Keratinocyte (primary cell): Measurements from ENCODE around the gene TFDP1. TPM values are rescaled to one million over a fixed set of nuclear protein-coding genes. Genes with fewer than 3 reads are reported as not detected.

Experiments
- DNase-seq: peaks from one replicate; pipeline ENCODE4 v3.0.0-alpha.2; 2011; ENCODE audit warnings: low read depth, missing footprints, low spot score
- FAIRE-seq: peaks from 2 replicates; lab custom pipeline; 2011; peaks lifted over from hg19 to GRCh38; lab: Jason Lieb, UNC
- H2AFZ ChIP-seq: 2 replicates; pipeline ENCODE4 v1.6.0; 2012; ENCODE audit warnings: low read length, control low read depth, inconsistent platforms; ENCODE audit not compliant: control insufficient read depth
- H3K27ac ChIP-seq: 2 replicates; pipeline ENCODE4 v1.5.1; 2011; ENCODE audit warnings: low read length; ENCODE audit not compliant: control insufficient read depth, insufficient read depth
- H3K27me3 ChIP-seq: 3 replicates; pipeline ENCODE4 v1.6.0; 2011; ENCODE audit warnings: low read length; ENCODE audit not compliant: control insufficient read depth, insufficient read depth; ENCODE audit errors: extremely low read depth
- H3K36me3 ChIP-seq, 2 experiments: 2 replicates in 1 of 2; 3 replicates in 1 of 2; pipeline ENCODE4 v1.5.1; 2011; ENCODE audit warnings: low read length in 2 of 2, mild to moderate bottlenecking in 1 of 2; ENCODE audit not compliant: control insufficient read depth in 2 of 2, insufficient read depth in 2 of 2; ENCODE audit errors: extremely low read depth in 1 of 2
- H3K4me1 ChIP-seq: 3 replicates; pipeline ENCODE4 v1.5.1; 2011; ENCODE audit warnings: low read length; ENCODE audit not compliant: control insufficient read depth, insufficient read depth; ENCODE audit errors: extremely low read depth
- H3K4me2 ChIP-seq: 3 replicates; pipeline ENCODE4 v1.6.0; 2011; ENCODE audit warnings: low read depth, low read length; ENCODE audit not compliant: control insufficient read depth, insufficient read depth; ENCODE audit errors: extremely low read depth
- H3K4me3 ChIP-seq, 3 experiments: fragments of 200-600 bp in 1 of 3; sonication (generic) in 1 of 3; 2 replicates in 2 of 3; 3 replicates in 1 of 3; pipeline ENCODE4 v1.5.1; 2011 to 2016; ENCODE audit warnings: low read length in 3 of 3, mild to moderate bottlenecking in 3 of 3, control low read depth in 2 of 3, inconsistent platforms in 1 of 3, low read depth in 1 of 3, mixed read lengths in 1 of 3, mixed run types in 1 of 3, moderate library complexity in 1 of 3; ENCODE audit not compliant: control insufficient read depth in 2 of 3, insufficient read depth in 2 of 3; ENCODE audit errors: extremely low read depth in 1 of 3
- H3K79me2 ChIP-seq: 2 replicates; pipeline ENCODE4 v1.6.0; 2012; ENCODE audit warnings: low read length; ENCODE audit not compliant: control insufficient read depth, insufficient read depth
- H3K9ac ChIP-seq: 3 replicates; pipeline ENCODE4 v1.6.0; 2011; ENCODE audit warnings: low read length; ENCODE audit not compliant: control insufficient read depth, insufficient read depth; ENCODE audit errors: extremely low read depth
- H3K9me1 ChIP-seq: 3 replicates; pipeline ENCODE4 v1.6.0; 2011; ENCODE audit warnings: low read length; ENCODE audit not compliant: control insufficient read depth, insufficient read depth; ENCODE audit errors: extremely low read depth
- H3K9me3 ChIP-seq: 2 replicates; pipeline ENCODE4 v1.5.1; 2012; ENCODE audit warnings: low read depth, low read length; ENCODE audit not compliant: control insufficient read depth
- H4K20me1 ChIP-seq: 3 replicates; pipeline ENCODE4 v1.6.0; 2011; ENCODE audit warnings: low read length; ENCODE audit not compliant: control insufficient read depth, insufficient read depth; ENCODE audit errors: extremely low read depth
- EZH2 ChIP-seq: IDR thresholded peaks from one replicate; pipeline ENCODE4 v1.6.1; 2012; ENCODE audit warnings: inconsistent platforms, mild to moderate bottlenecking, low read length, moderate library complexity
- dilution Hi-C: fragments of 300-500 bp; cut with MboI; formaldehyde crosslinking; loops from one replicate; pipeline ENCODE4 v1.7.0; 2020; ENCODE audit warnings: low sequenced_read_pairs; ENCODE audit not compliant: extremely low pct_ligation_motif_present
- polyA plus RNA-seq, 5 experiments: library from polyadenylated mRNA; depleted of rRNA in 3 of 5; stranded (reverse) in 3 of 5; stranded (forward) in 1 of 5; unstranded in 1 of 5; fragments of >200 nt; gene quantifications; 1 replicate in 1 of 5; 2 replicates in 3 of 5; 3 replicates in 1 of 5; pipeline versions ENCODE4 v1.2.1 to v1.2.3, GENCODE V29; 2011 to 2012; ENCODE audit warnings: missing spikeins in 2 of 5, low read depth in 1 of 5, low replicate concordance in 1 of 5
- TF ChIP-seq, protein P1 (sequence below), 3 experiments: IDR thresholded peaks in 1 of 3; conservative IDR thresholded peaks in 1 of 3; optimal IDR thresholded peaks in 1 of 3; 2 replicates in 2 of 3; 3 replicates in 1 of 3; pipeline versions ENCODE3 to v1.5.1; 2011; ENCODE audit warnings: low read length in 3 of 3, mild to moderate bottlenecking in 3 of 3, moderate library complexity in 2 of 3, control low read depth in 1 of 3, inconsistent platforms in 1 of 3; ENCODE audit not compliant: insufficient read depth in 2 of 3; ENCODE audit errors: extremely low read depth in 1 of 3

Gene TFDP1
- polyA plus RNA-seq, 1 donor (not counting 4 experiments of a cell fraction or from before 2014, with no cell fraction given): 105 TPM

DNA sequence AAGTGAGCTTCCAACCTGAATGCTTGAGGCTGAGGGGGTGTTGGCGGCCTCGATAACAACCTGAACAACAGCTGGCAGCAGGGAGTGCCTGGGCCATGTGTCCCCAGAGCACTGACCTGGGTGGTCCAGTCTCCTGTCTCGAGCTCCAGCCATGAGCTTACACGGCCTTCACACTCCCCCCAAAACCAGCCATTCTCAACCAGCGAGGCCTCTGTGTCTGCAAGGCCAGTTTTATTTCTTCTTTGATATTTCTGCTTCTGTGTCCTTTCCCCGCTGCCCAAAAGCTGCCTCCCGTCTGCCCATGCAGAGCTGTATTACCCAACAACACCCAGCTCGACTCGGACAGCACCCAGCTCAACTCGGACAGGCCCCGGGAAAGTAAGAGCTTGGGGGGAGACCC is 32.5 kb upstream of the TFDP1 start:
- peaks cover 4 to 8% of the 10 kb centered on the region in 2 experiments for H3K36me3 ChIP-seq

GRCh38 chr13:113552786-113553434 is 31.6 kb upstream of the TFDP1 start:
- no peak overlapping the region for H2AFZ ChIP-seq
- H3K27ac ChIP-seq: no peak overlapping the region
- no peaks in the 10 kb centered on the region for H3K79me2 ChIP-seq
- H3K9me3 ChIP-seq: no peaks in the 10 kb centered on the region
- dilution Hi-C loops: no loop called here
- H4K20me1 ChIP-seq: no peaks in the 10 kb centered on the region
- DNase-seq (no peak), FAIRE-seq (no peak)
- H3K27me3 ChIP-seq: no peaks in the 10 kb centered on the region
- no peak overlapping the region for H3K9ac ChIP-seq
- TF ChIP-seq EZH2: no peak
- TF ChIP-seq, protein P1, sequence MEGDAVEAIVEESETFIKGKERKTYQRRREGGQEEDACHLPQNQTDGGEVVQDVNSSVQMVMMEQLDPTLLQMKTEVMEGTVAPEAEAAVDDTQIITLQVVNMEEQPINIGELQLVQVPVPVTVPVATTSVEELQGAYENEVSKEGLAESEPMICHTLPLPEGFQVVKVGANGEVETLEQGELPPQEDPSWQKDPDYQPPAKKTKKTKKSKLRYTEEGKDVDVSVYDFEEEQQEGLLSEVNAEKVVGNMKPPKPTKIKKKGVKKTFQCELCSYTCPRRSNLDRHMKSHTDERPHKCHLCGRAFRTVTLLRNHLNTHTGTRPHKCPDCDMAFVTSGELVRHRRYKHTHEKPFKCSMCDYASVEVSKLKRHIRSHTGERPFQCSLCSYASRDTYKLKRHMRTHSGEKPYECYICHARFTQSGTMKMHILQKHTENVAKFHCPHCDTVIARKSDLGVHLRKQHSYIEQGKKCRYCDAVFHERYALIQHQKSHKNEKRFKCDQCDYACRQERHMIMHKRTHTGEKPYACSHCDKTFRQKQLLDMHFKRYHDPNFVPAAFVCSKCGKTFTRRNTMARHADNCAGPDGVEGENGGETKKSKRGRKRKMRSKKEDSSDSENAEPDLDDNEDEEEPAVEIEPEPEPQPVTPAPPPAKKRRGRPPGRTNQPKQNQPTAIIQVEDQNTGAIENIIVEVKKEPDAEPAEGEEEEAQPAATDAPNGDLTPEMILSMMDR (optimal IDR thresholded peaks at IDR 0.05 in 1 of 3, IDR thresholded peaks at IDR 0.05 in 1 of 3, conservative IDR thresholded peaks at IDR 0.05 in 1 of 3; ENCODE audit: extremely low read depth in 1 of 3, insufficient read depth in 2 of 3, low read length in 3 of 3): no peak
- H3K36me3 ChIP-seq: peaks cover 4 to 8% of the 10 kb centered on the region in 2 experiments
- no peak overlapping the region for H3K4me2 ChIP-seq
- no peaks in the 10 kb centered on the region for H3K9me1 ChIP-seq
- H3K4me3 ChIP-seq: no peak overlapping the region
- no peaks in the 10 kb centered on the region for H3K4me1 ChIP-seq

More for the DNA sequence above, 32.5 kb upstream of the TFDP1 start:
- dilution Hi-C loops: no loop called here
- Histone ChIP-seq H3K4me1 (no peaks in the 10 kb centered on the region), H3K79me2 (peaks cover 3% of the 10 kb centered on the region), H3K4me2 (no peak overlapping the region), H3K27me3 (no peaks in the 10 kb centered on the region), H3K9me3 (no peaks in the 10 kb centered on the region), H3K9ac (no peak overlapping the region), H3K4me3 (no peak overlapping the region), H3K27ac (no peak overlapping the region), H4K20me1 (no peaks in the 10 kb centered on the region), H2AFZ (no peak overlapping the region), H3K9me1 (no peaks in the 10 kb centered on the region)
- DNase-seq (no peak), FAIRE-seq (no peak)
- no peak for TF ChIP-seq EZH2
- TF ChIP-seq, protein P1 (optimal IDR thresholded peaks at IDR 0.05 in 1 of 3, IDR thresholded peaks at IDR 0.05 in 1 of 3, conservative IDR thresholded peaks at IDR 0.05 in 1 of 3; ENCODE audit: extremely low read depth in 1 of 3, insufficient read depth in 2 of 3, low read length in 3 of 3): no peak
